HEK293 (cell line): ENCODE measurements around the gene KIF5A.

Source experiments
- CTCF ChIP-seq: fragments of 450-650 bp; formaldehyde crosslinking; IDR thresholded peaks from 2 replicates; pipeline ENCODE4 v1.5.1; 2016; ENCODE audit warnings: missing biosample characterization, missing genetic modification characterization
- KLF16 ChIP-seq: fragments of 450-650 bp; formaldehyde crosslinking; IDR thresholded peaks from 2 replicates; pipeline ENCODE4 v1.5.1; 2017; ENCODE audit warnings: missing biosample characterization, missing genetic modification characterization
- MYNN ChIP-seq: fragments of 450-650 bp; formaldehyde crosslinking; IDR thresholded peaks from 2 replicates; pipeline ENCODE4 v1.5.1; 2016; ENCODE audit warnings: missing biosample characterization, missing genetic modification characterization, borderline replicate concordance
- RBAK ChIP-seq: fragments of 450-650 bp; formaldehyde crosslinking; IDR thresholded peaks from 2 replicates; pipeline ENCODE4 v1.5.1; 2016; ENCODE audit warnings: missing biosample characterization, missing genetic modification characterization
- ZNF112 ChIP-seq: fragments of 450-650 bp; formaldehyde crosslinking; IDR thresholded peaks from 2 replicates; pipeline ENCODE4 v1.5.0; 2017; ENCODE audit warnings: missing biosample characterization, missing genetic modification characterization
- ZNF48 ChIP-seq: fragments of 450-650 bp; formaldehyde crosslinking; IDR thresholded peaks from 2 replicates; pipeline ENCODE4 v1.5.1; 2016; ENCODE audit warnings: missing biosample characterization, missing genetic modification characterization
- ZNF558 ChIP-seq: fragments of 450-650 bp; formaldehyde crosslinking; IDR thresholded peaks from 2 replicates; pipeline ENCODE4 v1.5.1; 2016; ENCODE audit warnings: missing biosample characterization, missing genetic modification characterization

GRCh38 chr12:57535764-57536596 is 13.9 kb upstream of the KIF5A start:
- TF ChIP-seq ZNF558 (tag by site-specific recombination): no peak
- TF ChIP-seq KLF16 (tag by site-specific recombination): no peak
- no peak for TF ChIP-seq CTCF (tag by site-specific recombination)
- no peak for TF ChIP-seq MYNN
- TF ChIP-seq RBAK: no peak
- TF ChIP-seq ZNF48 (tag by site-specific recombination): no peak
- TF ChIP-seq ZNF112: no peak
